Measurements from ENCODE around the gene LANCL1. TPM values are rescaled to one million over a fixed set of nuclear protein-coding genes. Genes with fewer than 3 reads are reported as not detected.

LANCL1 gene
- 38.7 TPM for total RNA-seq (ENCODE audit: unreplicated experiment)
- long read RNA-seq, full-length matches to known transcripts = 5 of 6 reads
- long read RNA-seq, partial matches to known transcripts = 0 of 6 reads
- long read RNA-seq, other reads (novel, unspliced or antisense) = 1 of 6 reads

- Mint-ChIP-seq H3K27me3 (ENCODE audit: unreplicated experiment) (peaks cover 4% of the 10 kb centered on the region), H3K36me3 (ENCODE audit: low read depth, unreplicated experiment) (no peaks in the 10 kb centered on the region), H3K27ac (ENCODE audit: unreplicated experiment) (peak within 1 kb of the TSS; percentile 88), H3K4me3 (ENCODE audit: unreplicated experiment) (peak within 1 kb of the TSS; percentile 97), H3K4me1 (ENCODE audit: unreplicated experiment) (peaks cover 6% of the 10 kb centered on the region), H3K9me3 (ENCODE audit: unreplicated experiment) (no peaks in the 10 kb centered on the region)
- TF ChIP-seq CTCF (IDR thresholded peaks at IDR 0.05; ENCODE audit: unreplicated experiment) = no peak
- DNase-seq (ENCODE audit: low spot score) = peak; percentile 83
These were observed at the start of gene LANCL1 for GRCh38 chr2:210476194-210477128. TSS of gene LANCL1 (minus strand) at chr2:210476759. CDS start at chr2:210476396, 363 bp downstream.

DNA sequence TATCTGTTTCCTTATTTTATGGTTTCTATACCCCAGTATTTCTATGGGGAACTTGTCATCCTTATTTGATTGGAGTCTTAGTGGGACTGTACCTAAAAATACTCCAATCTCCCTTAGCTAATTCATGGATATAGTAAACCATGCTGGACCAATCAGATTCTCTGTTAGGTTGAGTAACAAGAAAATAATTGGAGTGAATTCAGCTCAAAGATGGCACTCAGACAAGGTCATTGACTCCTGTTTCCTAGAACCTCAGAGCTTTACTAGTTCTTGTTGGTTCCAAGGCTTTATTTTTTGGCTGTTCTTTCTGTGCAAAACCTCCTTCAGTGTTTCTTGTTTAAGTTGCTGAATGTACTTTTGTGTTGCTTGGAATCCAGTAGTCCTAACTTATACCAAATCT lies 48.0 kb upstream of the LANCL1 start:
- no peak overlapping the region for H3K27ac Mint-ChIP-seq (ENCODE audit: unreplicated experiment)
- DNase-seq (ENCODE audit: low spot score) = no peak
- H3K9me3 Mint-ChIP-seq (ENCODE audit: unreplicated experiment) = no peaks in the 10 kb centered on the region
- no peaks in the 10 kb centered on the region for H3K4me1 Mint-ChIP-seq (ENCODE audit: unreplicated experiment)
- H3K36me3 Mint-ChIP-seq (ENCODE audit: low read depth, unreplicated experiment) = no peaks in the 10 kb centered on the region
- H3K4me3 Mint-ChIP-seq (ENCODE audit: unreplicated experiment) = no peak overlapping the region
- no peak for TF ChIP-seq CTCF (IDR thresholded peaks at IDR 0.05; ENCODE audit: unreplicated experiment)
- H3K27me3 Mint-ChIP-seq (ENCODE audit: unreplicated experiment) = no peaks in the 10 kb centered on the region

GRCh38 chr2:210523650-210524289 lies 47.2 kb upstream of the LANCL1 start:
- no peaks in the 10 kb centered on the region for H3K27me3 Mint-ChIP-seq (ENCODE audit: unreplicated experiment)
- no peak for DNase-seq (ENCODE audit: low spot score)
- no peak overlapping the region for H3K27ac Mint-ChIP-seq (ENCODE audit: unreplicated experiment)
- no peaks in the 10 kb centered on the region for H3K36me3 Mint-ChIP-seq (ENCODE audit: low read depth, unreplicated experiment)
- H3K4me3 Mint-ChIP-seq (ENCODE audit: unreplicated experiment) = no peak overlapping the region
- H3K9me3 Mint-ChIP-seq (ENCODE audit: unreplicated experiment) = no peaks in the 10 kb centered on the region
- no peaks in the 10 kb centered on the region for H3K4me1 Mint-ChIP-seq (ENCODE audit: unreplicated experiment)
- no peak for TF ChIP-seq CTCF (IDR thresholded peaks at IDR 0.05; ENCODE audit: unreplicated experiment)

GRCh38 chr2:210522399-210522798 lies 45.8 kb upstream of the LANCL1 start:
- H3K9me3 Mint-ChIP-seq (ENCODE audit: unreplicated experiment) = no peaks in the 10 kb centered on the region
- DNase-seq (ENCODE audit: low spot score) = no peak
- H3K27me3 Mint-ChIP-seq (ENCODE audit: unreplicated experiment) = no peaks in the 10 kb centered on the region
- no peaks in the 10 kb centered on the region for H3K4me1 Mint-ChIP-seq (ENCODE audit: unreplicated experiment)
- TF ChIP-seq CTCF (IDR thresholded peaks at IDR 0.05; ENCODE audit: unreplicated experiment) = no peak
- H3K36me3 Mint-ChIP-seq (ENCODE audit: low read depth, unreplicated experiment) = no peaks in the 10 kb centered on the region
- no peak overlapping the region for H3K27ac Mint-ChIP-seq (ENCODE audit: unreplicated experiment)
- no peak overlapping the region for H3K4me3 Mint-ChIP-seq (ENCODE audit: unreplicated experiment)
